Glomerular endothelial cell (primary cell): Measurements from ENCODE around the gene RPL29. TPM values are rescaled to one million over a fixed set of nuclear protein-coding genes. Genes with fewer than 3 reads are reported as not detected.

ENCODE experiments used
- DNase-seq: peaks from one replicate; pipeline ENCODE4 v3.0.0-alpha.2; 2011; ENCODE audit warnings: low read depth, low spot score; ENCODE audit errors: extremely low read depth
- total RNA-seq: library from RNA; depleted of rRNA; stranded (reverse); fragments of >200 nt; gene quantifications from 2 replicates; pipeline ENCODE4 v1.2.3, GENCODE V29; 2015

RPL29 gene
- total RNA-seq, 1 donor from 2014 or later = 1,365 TPM

DNA sequence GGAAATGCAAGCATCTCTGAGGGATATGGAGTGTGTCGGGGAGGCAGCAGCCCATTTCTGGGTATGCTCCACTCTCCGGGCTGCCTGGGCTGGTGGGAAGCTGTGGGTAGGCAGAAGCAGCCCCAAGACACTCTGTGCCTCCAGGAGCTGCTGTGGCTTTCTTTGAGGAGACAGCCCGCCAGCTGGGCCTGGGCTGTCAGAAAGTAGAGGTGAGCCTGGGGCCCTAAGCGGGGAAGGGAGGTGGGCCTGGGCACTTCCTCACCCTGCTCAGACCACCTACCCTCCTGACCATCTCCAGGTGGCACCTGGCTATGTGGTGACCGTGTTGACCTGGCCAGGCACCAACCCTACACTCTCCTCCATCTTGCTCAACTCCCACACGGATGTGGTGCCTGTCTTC lies 10.6 kb downstream of the RPL29 start:
- DNase-seq = no peak

DNA sequence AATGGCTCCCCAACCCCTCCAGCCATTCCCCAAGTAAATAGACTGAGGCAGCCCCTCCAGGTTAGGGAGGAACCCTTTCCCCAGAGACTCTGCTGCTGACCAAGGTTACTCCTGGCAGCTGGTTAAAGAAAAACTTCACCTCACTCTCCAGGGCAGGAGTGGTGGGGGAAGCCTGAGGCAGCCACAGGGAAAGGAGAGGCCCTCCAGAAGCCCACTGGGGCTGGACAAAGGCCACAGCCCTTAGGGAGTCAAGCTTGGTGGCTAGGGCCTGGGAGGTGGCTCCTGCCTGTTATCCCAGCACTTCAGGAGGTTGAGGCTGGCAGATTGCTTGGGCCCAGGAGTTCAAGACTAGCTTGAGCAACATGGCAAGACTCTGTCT lies 11.4 kb downstream of the RPL29 start:
- DNase-seq = no peak

DNA sequence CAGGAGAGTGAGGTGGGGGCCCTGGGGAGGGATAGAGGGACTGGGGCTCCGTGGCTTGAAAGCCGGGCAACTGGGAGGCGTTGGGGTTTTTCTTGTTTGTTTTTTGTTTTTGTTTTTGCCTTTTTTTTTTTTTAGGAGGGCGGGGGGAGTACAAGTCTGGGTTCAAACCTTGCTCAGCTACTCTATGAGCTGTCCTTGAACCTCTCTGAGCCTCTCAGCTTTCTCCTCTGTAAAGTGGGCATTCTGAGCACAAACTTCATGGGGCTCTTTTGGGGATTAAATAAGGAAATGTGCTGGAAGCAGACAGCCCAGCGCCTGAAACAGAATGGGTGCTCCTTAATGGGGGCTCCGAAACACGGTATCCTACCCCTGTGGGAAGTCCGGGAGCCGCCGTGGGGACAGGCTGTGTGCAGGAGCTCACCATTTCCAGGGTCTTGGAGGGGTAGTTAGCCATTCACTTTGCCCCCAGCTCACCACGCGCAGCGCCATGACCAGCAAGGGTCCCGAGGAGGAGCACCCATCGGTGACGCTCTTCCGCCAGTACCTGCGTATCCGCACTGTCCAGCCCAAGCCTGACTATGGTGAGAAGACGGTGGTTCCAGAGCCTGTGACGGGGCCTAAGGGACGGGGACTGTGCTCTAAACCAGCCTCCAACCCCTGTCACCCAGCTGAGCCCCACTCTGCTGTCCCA lies 12.0 kb downstream of the RPL29 start:
- no peak for DNase-seq

DNA sequence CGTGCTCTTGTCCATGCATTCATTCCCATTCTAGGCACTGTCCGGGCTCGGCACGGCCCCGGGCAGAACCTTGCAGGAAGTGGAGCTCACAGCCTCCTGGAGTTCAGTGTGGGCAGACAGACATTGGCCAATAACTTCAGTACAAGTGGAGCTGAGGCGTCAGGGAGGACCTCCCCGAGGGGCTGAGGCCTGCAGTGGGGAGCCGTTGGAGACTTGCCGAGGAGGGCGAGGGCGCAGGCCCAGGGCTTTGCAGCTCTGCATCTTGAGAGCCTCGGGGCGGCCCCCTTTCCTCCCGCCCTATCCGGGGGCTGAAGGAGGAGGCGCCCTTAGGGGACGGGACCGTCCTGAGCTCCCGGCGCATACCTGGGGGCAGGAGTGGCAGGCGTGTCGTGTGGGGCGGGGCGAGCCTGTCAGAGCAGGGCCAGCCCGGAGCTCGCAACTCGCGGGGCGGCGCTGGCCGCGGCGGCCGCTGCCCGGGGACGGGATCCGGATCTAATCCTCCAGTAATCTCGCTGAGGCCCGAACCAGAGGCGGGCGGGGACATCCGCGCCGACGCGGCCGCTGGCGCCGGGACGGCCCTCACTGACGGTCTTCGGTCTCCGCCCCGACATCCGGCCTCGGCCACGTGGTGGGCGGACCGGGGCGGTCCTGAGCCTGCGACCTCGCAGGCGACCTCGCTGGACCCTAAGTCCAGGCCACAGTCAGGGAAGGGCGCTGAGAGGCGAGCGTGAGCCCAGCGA lies 12.7 kb downstream of the RPL29 start, which contains the start of gene ACY1:
ACY1 (plus strand) TSS at position 698 of the 740 bp plus-strand sequence. CDS start 530 bp downstream, outside the sequence.
- DNase-seq = no peak

DNA sequence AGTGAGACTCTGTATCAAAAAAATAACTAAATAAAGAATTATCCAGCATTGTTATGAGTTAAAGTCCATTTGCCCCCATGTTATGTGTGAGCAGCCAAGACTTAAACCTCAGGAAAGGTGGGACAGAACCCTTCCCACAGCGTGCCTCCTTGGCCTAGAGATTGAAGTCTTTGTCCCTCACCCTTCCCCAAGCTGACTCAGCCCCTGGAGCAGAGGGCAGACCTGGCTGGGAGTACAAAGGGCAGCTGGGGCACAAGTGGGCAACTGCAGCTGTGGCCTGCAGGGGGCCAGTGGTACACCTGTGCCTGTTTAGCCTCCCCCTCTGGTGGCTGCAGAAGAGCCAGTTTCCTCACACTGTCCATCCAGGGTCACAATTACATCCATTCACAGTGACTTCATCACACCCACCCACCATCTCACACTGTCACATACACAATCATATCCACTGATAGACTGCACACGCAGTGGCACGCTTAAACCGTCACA lies 13.3 kb downstream of the RPL29 start:
- DNase-seq = no peak

DNA sequence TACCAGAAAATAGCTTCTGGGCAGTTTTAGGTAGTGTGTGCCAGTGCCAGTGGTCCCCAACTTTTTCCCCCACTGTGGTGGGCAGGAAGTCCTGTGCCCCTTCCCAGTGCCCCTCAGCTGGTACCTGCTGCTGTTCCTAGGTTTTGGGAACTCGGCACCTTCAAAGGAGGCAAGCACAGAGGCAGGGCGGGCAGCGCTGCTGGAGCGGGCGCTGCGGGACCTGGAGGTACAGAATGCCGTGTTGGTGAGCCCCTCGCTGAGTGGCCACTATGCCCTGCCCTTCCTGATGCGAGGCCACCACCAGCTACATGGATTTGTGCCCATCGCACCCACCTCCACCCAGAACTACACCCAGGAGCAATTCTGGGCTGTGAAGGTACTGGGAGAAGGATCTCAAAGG lies 15.4 kb downstream of the RPL29 start:
- DNase-seq = no peak

DNA sequence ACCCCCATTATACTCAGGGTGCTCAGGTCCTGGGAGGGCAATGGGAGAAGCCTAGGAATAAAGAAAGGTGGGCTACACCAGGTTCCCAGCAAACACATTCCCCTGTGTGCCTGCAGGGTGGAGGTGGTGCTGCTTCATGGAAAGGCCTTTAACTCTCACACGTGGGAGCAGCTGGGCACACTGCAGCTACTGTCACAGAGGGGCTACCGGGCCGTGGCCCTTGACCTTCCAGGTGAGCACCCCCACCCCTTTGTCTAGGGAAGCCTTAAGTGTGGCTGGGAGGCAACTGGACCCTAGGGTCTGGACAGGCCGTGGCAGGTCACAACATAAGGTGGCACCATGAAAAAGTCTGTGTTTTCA lies 17.6 kb downstream of the RPL29 start:
- no peak for DNase-seq

DNA sequence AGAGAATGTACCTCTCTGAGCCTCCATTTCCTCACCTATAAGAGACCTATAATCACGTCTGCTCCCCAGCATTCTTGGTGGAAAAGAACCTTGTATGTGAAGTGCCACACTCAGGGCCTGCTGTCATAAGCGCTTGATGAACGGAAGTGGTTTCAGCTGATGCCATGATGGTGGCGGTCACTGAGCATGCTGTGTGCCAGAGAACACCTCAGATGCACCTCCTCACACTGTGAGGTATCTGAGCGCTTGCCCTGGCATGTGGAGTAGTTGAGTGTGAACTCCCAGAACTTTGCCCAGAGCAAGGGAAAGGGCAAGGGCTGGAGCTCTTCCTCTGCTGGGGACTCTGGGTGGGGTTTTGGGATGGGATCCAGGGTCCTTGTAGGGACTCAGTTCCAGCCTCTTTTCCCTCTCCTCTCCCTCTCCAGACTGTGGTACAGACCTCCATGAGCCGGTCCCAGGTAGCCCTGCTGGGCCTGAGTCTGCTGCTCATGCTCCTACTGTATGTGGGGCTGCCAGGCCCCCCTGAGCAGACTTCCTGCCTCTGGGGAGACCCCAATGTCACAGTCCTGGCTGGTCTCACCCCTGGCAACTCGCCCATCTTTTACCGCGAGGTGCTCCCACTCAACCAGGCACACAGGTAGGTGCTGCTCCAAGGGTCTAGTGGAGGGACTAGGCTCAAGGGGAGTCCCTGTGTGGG lies 18.1 kb downstream of the RPL29 start:
- DNase-seq = no peak

DNA sequence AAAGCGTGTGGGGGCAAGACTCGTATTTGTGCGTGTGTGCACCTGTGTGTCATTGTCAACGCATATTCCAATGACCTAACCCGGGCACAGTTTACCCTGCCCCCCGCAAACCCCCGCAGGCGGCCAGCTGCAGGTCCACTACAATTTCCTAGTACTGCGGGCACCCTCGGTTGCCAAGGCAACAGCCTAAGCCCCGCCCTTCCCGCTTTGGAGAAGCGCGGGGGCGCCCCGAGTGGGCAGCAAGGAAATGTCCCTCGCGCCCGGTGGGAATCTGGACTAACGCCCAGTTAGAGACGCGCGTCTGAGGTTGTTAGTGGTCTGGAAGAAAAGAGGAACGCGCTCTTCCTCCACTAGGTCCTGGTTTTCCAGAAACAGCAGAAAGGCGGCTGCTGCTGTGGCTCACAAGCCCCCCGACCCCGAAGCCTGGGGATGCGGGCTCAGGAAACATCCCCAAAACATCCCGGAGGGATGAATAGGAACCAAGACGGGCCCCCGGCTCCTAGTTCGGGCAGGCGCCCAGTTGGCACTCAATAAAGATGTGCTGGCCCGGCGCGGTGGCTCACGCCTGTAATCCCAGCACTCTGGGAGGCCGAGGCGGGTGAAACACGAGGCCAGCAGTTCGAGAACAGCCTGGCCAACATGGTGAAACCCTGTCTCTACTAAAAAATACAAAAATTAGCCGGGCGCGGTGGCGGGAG lies 19.7 kb downstream of the RPL29 start:
- DNase-seq = no peak

DNA sequence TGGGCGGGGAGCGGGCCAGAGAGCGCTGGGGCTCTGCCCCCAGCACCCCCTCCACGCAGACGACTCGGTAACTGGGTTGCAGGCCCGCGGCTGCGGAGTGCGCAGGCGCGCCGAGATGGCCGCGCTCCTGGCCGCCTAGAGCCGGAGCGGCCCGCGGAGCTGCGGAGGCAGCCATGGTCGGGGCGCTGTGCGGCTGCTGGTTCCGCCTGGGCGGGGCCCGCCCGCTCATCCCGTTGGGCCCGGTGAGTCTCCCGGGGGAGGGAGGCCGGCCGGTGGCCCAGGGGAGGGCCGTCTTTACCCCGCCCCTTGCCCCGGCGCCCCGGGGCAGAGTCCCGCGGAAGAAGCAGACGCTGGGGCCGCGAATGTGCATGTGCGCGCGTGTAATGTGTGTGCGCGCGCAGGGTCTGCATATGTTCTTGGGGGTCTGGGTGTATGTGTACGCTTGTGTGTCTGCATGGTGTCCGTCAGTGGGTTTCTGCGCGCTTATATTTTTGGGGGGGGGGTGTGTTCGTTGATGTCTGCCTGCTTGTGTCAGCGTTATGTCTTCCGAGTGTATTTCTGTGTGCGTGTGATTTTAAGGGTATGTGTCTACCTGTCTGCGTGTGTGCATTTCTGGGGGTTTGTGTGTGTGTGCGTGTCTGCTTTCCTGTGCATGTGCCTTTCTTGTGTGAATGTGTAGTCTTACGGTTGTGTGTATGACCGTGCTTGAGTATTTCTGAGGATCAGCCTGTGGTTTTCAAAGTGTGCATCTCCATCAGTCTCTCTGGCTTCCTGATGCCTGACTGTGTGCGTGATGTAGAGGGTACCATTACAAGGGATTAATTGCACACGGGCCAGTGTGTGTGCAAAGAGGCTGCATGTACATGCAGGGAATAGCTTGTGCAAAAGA lies 20.5 kb downstream of the RPL29 start, which contains the start of gene ABHD14A:
ABHD14A (plus strand) TSS at position 102 of the 889 bp plus-strand sequence; CDS start at position 174, 72 bp downstream.
- DNase-seq = no peak

DNA sequence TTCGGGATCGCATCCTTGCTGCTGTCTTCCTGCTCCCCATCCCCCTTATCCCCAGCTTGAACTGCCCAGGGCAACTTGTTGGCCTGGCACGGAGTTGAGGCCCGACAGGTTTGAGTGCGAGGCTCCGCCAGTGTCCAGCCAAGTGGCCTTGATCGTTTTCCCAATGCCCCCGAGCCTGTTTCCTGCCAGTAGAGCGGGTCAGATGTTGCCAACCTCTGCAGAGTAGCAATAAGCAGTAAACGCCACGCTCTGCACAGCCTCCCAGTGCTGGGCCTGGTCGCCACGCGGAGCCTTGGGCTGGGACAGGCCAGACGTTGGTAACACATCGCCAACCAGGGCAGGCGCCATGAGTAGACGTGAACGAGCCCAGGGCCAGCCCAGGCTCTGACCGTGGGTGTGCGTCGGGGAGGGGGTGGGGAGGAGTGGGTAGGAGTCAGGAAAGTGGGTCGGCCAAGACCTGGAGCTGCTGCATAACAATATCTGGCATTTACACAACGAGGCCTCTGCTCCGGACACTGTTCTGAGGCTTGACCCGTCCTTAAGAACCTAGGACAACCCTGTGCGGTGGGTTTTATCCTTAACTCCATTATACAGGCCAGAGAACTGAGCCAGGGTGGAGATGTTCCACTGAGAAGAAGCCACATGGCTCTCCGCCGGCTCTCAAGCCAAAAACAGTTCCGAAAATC lies 21.3 kb downstream of the RPL29 start:
- DNase-seq = no peak

DNA sequence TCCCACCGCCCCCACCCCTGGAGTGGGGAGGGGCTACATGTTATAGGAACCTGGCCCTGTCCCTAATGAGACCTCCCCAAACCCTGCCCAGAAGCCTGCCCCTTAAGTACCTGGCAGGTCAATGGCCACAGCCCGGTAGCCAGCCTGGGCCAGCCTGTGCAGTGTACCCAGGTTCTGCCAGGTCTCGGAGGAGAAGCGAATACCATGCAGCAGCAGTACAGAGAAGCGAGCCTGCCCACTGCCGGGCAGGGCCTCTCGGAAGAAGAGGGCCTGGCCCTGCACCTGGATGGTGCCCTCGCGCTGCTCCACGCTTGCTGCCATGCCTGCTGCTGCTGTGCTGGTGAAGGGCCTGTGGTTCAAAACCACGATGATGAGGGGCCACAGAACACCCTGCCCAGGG lies 24.3 kb downstream of the RPL29 start:
- DNase-seq = no peak

DNA sequence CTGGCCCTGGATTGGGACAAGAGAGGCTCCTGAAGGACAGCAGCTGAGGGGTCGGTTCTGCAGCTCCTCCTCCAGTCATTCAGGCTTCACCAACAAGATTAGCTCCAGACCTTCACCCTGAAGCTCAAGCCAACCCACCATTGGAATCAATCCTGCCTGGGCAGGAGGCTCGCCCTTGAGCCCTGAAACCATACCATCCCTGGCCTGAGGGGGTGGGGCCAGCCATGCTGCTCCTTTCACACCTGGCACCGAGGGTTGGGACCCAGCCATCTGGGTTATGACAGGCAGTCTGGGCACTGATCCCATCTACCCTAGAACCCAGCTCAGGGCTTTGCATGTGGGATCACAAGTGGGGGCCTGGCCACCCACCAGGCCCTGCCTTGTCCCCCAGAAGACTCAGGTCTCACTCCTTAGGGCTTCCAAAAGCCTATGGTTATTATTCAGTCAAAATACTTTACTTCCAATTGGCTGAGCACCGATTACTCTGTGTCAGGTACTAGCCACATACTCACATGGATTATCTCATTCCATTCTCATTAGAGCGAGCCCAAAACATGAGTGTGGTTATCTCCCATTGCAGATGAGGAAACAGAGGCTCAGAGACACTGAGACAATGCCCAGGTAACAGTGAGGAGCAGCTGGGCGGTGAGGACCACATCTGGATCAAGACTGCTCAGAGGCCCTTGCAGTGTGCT lies 24.9 kb downstream of the RPL29 start:
- no peak for DNase-seq

DNA sequence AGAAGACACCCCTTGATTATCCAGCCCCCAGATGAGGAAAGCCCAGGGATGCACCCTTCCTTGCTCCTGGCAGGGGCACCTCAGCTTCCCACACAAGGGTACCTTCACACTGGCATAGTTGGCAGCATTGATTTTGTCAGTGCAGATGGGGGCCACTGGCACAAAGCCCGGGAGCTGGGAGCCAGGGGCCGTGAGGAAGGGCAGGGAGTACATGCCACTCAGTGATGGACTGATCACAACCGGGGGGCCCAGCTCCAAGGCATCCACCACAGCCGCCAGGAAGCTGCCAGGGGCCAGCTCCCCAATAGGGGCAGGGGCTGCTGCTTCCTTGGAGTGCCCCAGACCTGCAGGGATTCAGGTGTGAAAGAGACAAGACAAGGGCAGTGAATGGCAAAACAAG lies 25.9 kb downstream of the RPL29 start:
- DNase-seq = no peak

DNA sequence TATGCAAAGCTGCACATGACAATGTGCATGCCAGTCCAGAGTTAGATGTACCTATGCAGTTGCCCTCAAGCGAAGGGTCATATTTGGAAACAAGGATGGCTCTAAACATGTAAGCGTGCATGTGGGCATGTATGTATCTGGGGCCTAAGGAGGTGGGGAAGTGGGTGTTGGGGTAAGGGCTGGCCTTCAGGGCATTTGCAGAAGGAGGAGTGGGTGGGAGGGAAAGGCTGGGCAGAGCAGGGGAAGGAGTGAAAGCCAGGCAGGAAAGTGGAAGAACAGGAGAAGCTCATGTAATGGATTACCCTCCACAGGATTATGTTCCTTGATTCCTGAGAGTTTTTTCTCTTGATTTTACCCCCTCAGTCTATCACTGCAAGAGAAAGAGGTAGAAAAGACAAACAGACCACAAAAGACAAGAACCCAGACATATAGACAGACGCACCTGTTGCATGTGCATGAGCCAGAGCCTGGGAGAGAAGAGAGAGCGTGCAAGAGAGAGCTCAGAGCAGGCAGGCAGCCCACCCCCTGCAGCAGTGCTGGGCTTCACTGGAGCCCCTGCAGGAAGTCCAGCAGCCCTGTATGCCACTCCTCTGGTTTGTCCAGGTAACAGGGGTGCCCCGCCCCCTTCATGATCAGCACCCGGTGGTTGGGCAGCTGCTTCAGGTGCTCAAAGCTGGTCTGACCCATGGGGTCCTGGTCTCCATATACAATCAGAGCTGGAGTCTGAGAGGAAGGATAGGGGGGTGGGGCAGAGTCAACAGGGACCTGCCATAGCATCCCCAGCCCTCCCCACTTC lies 26.6 kb downstream of the RPL29 start:
- no peak for DNase-seq

DNA sequence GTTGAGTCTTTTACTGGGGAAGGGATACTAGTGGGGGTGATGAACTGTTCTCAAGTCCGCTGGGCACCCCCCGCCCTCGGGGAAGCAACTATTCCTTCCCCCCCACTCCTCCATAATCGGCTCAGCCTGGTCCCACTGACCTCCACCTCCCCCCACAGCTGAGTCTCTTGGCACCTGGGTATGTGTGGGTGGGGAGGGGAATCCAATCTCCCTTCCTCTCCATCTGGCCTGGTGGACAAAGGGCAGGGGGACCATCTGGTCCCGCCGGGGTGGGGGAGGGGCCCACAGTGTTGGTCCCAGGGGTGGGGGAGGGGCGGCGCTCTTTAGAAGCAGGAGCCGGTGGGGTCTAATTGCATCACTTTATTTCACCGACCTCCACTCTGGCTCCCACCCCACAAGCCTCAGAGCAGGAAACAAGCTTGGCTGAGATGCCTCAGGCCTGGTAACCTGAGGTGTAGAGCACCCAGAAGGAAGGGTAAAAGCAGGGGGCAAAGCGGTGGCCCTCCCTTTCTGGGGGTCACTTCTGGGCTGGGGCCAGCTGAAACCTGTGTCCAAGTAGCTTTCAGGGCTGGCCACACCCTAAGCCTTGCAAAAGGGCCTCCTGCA lies 27.4 kb downstream of the RPL29 start:
- no peak for DNase-seq

DNA sequence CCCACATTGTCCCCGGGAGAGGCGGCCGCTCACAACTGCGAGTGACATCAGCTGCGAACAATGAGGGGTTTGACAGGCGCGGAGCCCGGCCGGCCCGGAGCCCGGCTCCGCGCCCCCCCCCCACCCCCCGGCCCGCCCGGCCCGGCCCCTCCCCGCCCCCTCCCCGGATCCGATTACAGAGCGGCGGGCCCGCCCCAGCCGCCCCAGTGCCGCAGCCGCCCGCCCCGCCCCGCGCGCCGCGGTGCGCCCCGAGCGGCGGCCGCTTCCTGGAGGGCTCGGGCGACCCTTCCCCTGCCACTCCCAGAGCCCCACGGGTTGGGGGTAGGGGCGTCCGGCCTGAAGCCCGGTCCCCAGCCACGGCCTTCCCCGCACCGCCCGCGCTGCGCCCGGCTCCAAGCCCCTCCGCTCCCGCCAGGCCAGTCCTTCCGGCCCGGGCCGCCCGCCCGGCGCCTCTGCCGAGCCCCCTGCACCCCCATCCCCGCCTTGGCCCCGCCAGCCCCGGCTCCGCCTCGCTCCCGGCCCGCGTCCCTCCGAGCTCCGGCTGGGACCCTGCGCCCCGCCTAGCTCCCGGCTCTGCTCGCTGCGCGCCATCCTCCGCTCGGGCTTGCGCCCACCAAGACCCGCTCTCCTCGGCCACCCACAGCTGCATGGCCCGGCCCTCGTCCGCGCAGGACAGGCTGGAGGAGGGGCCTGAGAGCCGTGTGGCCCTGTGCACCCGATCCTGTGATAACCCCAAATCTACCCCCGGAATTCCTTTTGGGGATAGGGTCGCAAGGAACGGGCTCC lies 28.1 kb downstream of the RPL29 start, which contains the start of gene PCBP4:
PCBP4 (minus strand) TSS at position 71 of the 786 bp plus-strand sequence. CDS start 6,214 bp downstream, outside the sequence.
- no peak for DNase-seq
